H9 (cell line): Measurements from ENCODE around the gene PRSS56. TPM values are rescaled to one million over a fixed set of nuclear protein-coding genes. Genes with fewer than 3 reads are reported as not detected.

Source experiments
- DNase-seq: peaks from one replicate; pipeline ENCODE4 v3.0.0-alpha.2; 2017
- H2AFZ ChIP-seq: one replicate; pipeline ENCODE4 v1.6.1; 2013; ENCODE audit warnings: mild to moderate bottlenecking, low read length, control low read depth, moderate library complexity
- H2AK5ac ChIP-seq: 2 replicates; pipeline ENCODE4 v1.6.1; 2013; ENCODE audit warnings: low read length, control low read depth, mixed read lengths; ENCODE audit not compliant: insufficient read length
- H2BK120ac ChIP-seq: one replicate; pipeline ENCODE4 v1.6.1; 2013; ENCODE audit warnings: low read depth, mild to moderate bottlenecking, low read length, control low read depth, inconsistent platforms; ENCODE audit not compliant: poor library complexity, severe bottlenecking
- H2BK12ac ChIP-seq: 2 replicates; pipeline ENCODE4 v1.6.1; 2013; ENCODE audit warnings: low read length, control low read depth, mixed read lengths, low read depth; ENCODE audit not compliant: insufficient read length
- H2BK15ac ChIP-seq: 2 replicates; pipeline ENCODE4 v1.6.1; 2013; ENCODE audit warnings: low read depth, low read length, control low read depth
- H2BK20ac ChIP-seq: one replicate; pipeline ENCODE4 v1.6.1; 2013; ENCODE audit warnings: low read depth, mild to moderate bottlenecking, low read length, control low read depth, inconsistent platforms; ENCODE audit not compliant: poor library complexity, severe bottlenecking
- H2BK5ac ChIP-seq: 2 replicates; pipeline ENCODE4 v1.6.1; 2013; ENCODE audit warnings: low read length, control low read depth, mixed read lengths; ENCODE audit not compliant: insufficient read length
- H3K14ac ChIP-seq: 2 replicates; pipeline ENCODE4 v1.6.1; 2013; ENCODE audit warnings: low read length, control low read depth; ENCODE audit not compliant: insufficient read depth
- H3K18ac ChIP-seq: 2 replicates; pipeline ENCODE4 v1.6.1; 2013; ENCODE audit warnings: low read depth, mild to moderate bottlenecking, mixed read lengths, low read length, control low read depth; ENCODE audit not compliant: insufficient read length
- H3K23ac ChIP-seq: 2 replicates; pipeline ENCODE4 v1.6.1; 2013; ENCODE audit warnings: low read length, control low read depth, mixed read lengths, low read depth; ENCODE audit not compliant: insufficient read length
- H3K23me2 ChIP-seq: 2 replicates; pipeline ENCODE4 v1.6.1; 2013; ENCODE audit warnings: low read depth, mild to moderate bottlenecking, mixed read lengths, low read length, control low read depth; ENCODE audit not compliant: insufficient read length, poor library complexity, severe bottlenecking
- H3K27ac ChIP-seq: 2 replicates; pipeline ENCODE4 v1.5.1; 2013; ENCODE audit warnings: low read length, control low read depth, mixed read lengths, low read depth; ENCODE audit not compliant: insufficient read length
- H3K27me3 ChIP-seq: 2 replicates; pipeline ENCODE4 v1.6.1; 2013; ENCODE audit warnings: low read length, control low read depth, inconsistent platforms; ENCODE audit not compliant: insufficient read depth
- H3K4ac ChIP-seq: 2 replicates; pipeline ENCODE4 v1.6.1; 2013; ENCODE audit warnings: low read depth, mild to moderate bottlenecking, control low read depth, inconsistent platforms, low read length, moderate library complexity
- H3K4me1 ChIP-seq: 2 replicates; pipeline ENCODE4 v1.6.1; 2013; ENCODE audit warnings: low read length, control low read depth, inconsistent platforms; ENCODE audit not compliant: insufficient read depth
- H3K4me2 ChIP-seq: 2 replicates; pipeline ENCODE4 v1.6.1; 2013; ENCODE audit warnings: low read length, control low read depth, mixed read lengths; ENCODE audit not compliant: insufficient read length, insufficient read depth
- H3K56ac ChIP-seq: 2 replicates; pipeline ENCODE4 v1.6.1; 2013; ENCODE audit warnings: low read depth, mild to moderate bottlenecking, mixed read lengths, low read length, control low read depth; ENCODE audit not compliant: insufficient read length
- H3K79me1 ChIP-seq: 2 replicates; pipeline ENCODE4 v1.6.1; 2013; ENCODE audit warnings: low read depth, mild to moderate bottlenecking, moderate library complexity, low read length, control low read depth, inconsistent platforms; ENCODE audit not compliant: insufficient read depth, poor library complexity, severe bottlenecking
- H3K79me2 ChIP-seq: 2 replicates; pipeline ENCODE4 v1.6.1; 2013; ENCODE audit warnings: low read length, control low read depth, inconsistent platforms; ENCODE audit not compliant: insufficient read depth
- H3K9ac ChIP-seq: 2 replicates; pipeline ENCODE4 v1.6.1; 2013; ENCODE audit warnings: low read length, control low read depth, mixed read lengths; ENCODE audit not compliant: insufficient read length; ENCODE audit errors: extremely low read depth
- H3K9me3 ChIP-seq: one replicate; pipeline ENCODE4 v1.6.1; 2013; ENCODE audit warnings: low read depth, low read length, inconsistent platforms; ENCODE audit not compliant: control insufficient read depth
- H3T11ph ChIP-seq: one replicate; pipeline ENCODE4 v1.6.1; 2013; ENCODE audit warnings: mild to moderate bottlenecking, low read length, control low read depth, inconsistent platforms
- H4K20me1 ChIP-seq: one replicate; pipeline ENCODE4 v1.6.1; 2013; ENCODE audit not compliant: control insufficient read depth, insufficient read length, insufficient read depth
- H4K5ac ChIP-seq: 2 replicates; pipeline ENCODE4 v1.6.1; 2013; ENCODE audit warnings: low read depth, mild to moderate bottlenecking, mixed read lengths, low read length, control low read depth; ENCODE audit not compliant: insufficient read length
- H4K8ac ChIP-seq: replicated peaks from 2 replicates; pipeline ENCODE4 v1.6.1; 2013; ENCODE audit warnings: low read length, control low read depth, mixed read lengths, low read depth; ENCODE audit not compliant: insufficient read length
- H4K91ac ChIP-seq: 2 replicates; pipeline ENCODE4 v1.6.1; 2013; ENCODE audit warnings: low read depth, mild to moderate bottlenecking, moderate library complexity, mixed read lengths, low read length, control low read depth; ENCODE audit not compliant: insufficient read length
- H3K27ac Mint-ChIP-seq, 3 experiments: 2 replicates in 2 of 3; 3 replicates in 1 of 3; pipeline ENCODE4 v1.8.0; 2020 to 2021; ENCODE audit warnings: mixed read lengths in 3 of 3, mild to moderate bottlenecking in 1 of 3, moderate library complexity in 1 of 3
- H3K27me3 Mint-ChIP-seq: 2 replicates; pipeline ENCODE4 v1.8.0; 2021; ENCODE audit warnings: low read depth, mild to moderate bottlenecking, moderate library complexity, mixed read lengths
- H3K36me3 Mint-ChIP-seq, 3 experiments: 2 replicates in 2 of 3; 3 replicates in 1 of 3; pipeline ENCODE4 v1.8.0; 2020 to 2021; ENCODE audit warnings: low read depth in 3 of 3, mixed read lengths in 3 of 3; ENCODE audit not compliant: insufficient read depth in 1 of 3
- H3K4me1 Mint-ChIP-seq, 2 experiments: 2 replicates each; pipeline ENCODE4 v1.8.0; 2020; ENCODE audit warnings: mixed read lengths in 2 of 2
- H3K4me3 Mint-ChIP-seq, 2 experiments: 2 replicates in 1 of 2; 3 replicates in 1 of 2; pipeline ENCODE4 v1.8.0; 2020 to 2021; ENCODE audit warnings: mild to moderate bottlenecking in 2 of 2, mixed read lengths in 2 of 2, moderate library complexity in 1 of 2
- H3K9me3 Mint-ChIP-seq, 2 experiments: 2 replicates in 1 of 2; 3 replicates in 1 of 2; pipeline ENCODE4 v1.8.0; 2020; ENCODE audit warnings: mild to moderate bottlenecking in 2 of 2, mixed read lengths in 2 of 2, moderate library complexity in 1 of 2
- CTCF ChIP-seq: fragments of 200-600 bp; sonication (generic); conservative IDR thresholded peaks from 3 replicates; pipeline ENCODE4 v1.8.0; 2021; ENCODE audit warnings: antibody characterized with exemption, mild to moderate bottlenecking
- WGBS: extraction: QIAGEN DNeasy Blood & Tissue Kit; methylation state at CpG from one replicate; pipeline ENCODE4 v1.1.7; 2013; ENCODE audit warnings: missing lambda C conversion rate, low lambda C conversion rate, mixed read lengths; ENCODE audit not compliant: insufficient read length; ENCODE audit errors: extremely low coverage; 5-methylcytosine and 5-hydroxymethylcytosine counted together
- total RNA-seq: library from RNA; stranded (reverse); gene quantifications from 2 replicates; pipeline ENCODE4 v1.2.1, GENCODE V29; 2021

The PRSS56 gene
- total RNA-seq, 1 experiment from 2014 or later = not detected

DNA sequence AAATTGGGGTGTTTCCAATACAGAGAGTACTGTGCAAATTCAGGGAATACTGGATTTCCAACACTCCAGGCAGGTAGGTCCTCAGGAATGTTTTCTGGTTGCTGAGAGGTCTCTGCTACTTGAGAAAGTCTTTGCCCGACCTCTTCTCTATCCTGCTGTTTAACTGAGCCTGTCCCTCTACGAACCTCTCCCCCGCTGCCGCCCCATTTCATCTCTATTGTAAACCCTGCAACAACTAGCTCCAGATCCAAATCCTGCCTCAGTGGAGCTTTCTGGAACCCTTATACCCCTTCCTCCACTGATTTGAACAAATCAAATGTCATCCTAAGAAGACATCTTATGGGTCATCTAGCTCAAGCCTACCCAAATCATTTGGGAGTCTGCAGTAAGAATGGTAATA is 31.6 kb downstream of the PRSS56 start:
- Histone ChIP-seq H3K23ac (no peak overlapping the region), H3K23me2 (peaks cover 9% of the 10 kb centered on the region), H3K27ac (no peak overlapping the region), H3K4ac (no peak overlapping the region), H3K56ac (no peak overlapping the region), H4K91ac (no peak overlapping the region), H3K9me3 (no peaks in the 10 kb centered on the region), H2BK20ac (no peak overlapping the region), H4K5ac (no peak overlapping the region), H3K4me1 (no peaks in the 10 kb centered on the region; the same call in 1 of the 2 replicates), H4K8ac (no peak overlapping the region), H2AFZ (no peak overlapping the region), H3K79me2 (peaks cover 13% of the 10 kb centered on the region; the same call in 1 of the 2 replicates), H2BK5ac (no peak overlapping the region), H4K20me1 (no peaks in the 10 kb centered on the region), H3T11ph (no peak overlapping the region), H2BK12ac (no peak overlapping the region), H3K14ac (no peak overlapping the region), H3K18ac (no peak overlapping the region), H2BK15ac (no peak overlapping the region), H3K9ac (no peak overlapping the region), H2BK120ac (no peak overlapping the region), H3K27me3 (no peaks in the 10 kb centered on the region), H3K4me2 (peak overlapping the region; percentile 94), H2AK5ac (no peak overlapping the region), H3K79me1 (peaks cover 6% of the 10 kb centered on the region)
- WGBS = no CpG with 5 or more reads among the region's 4 CpGs
- DNase-seq = no peak
- Mint-ChIP-seq H3K27me3 (no peaks in the 10 kb centered on the region), H3K27ac (no peak overlapping the region; a peak in 2 of 7 replicates), H3K4me1 (peaks cover 12 to 16% of the 10 kb centered on the region in 2 experiments), H3K9me3 (peaks cover 17 to 18% of the 10 kb centered on the region in 2 experiments), H3K36me3 (peaks cover 33 to 52% (median 36%) of the 10 kb centered on the region in 3 experiments), H3K4me3 (peak overlapping the region; percentile 95 to 99)
- no peak for TF ChIP-seq CTCF
